SK-N-SH (cell line): ENCODE results near the gene RBX1. TPM values are rescaled to one million over a fixed set of nuclear protein-coding genes. Genes with fewer than 3 reads are reported as not detected.

ENCODE experiments used
- CTCF ChIA-PET: fragments of 300-600, 350-600 bp; formaldehyde crosslinking; extraction: SDS; loops from one replicate; lab custom pipeline; 2021; lab: Yijun Ruan, JAX
- POLR2A ChIA-PET: fragments of 350-600 bp; sonication (Branson Sonifier 250); formaldehyde crosslinking; extraction: SDS; loops from one replicate; lab custom pipeline; 2020; ENCODE audit warnings: antibody characterized with exemption, inconsistent platforms; lab: Yijun Ruan, JAX
- DNase-seq: peaks from one replicate; pipeline ENCODE4 v3.0.0; 2012
- H2AFZ ChIP-seq: fragments of 200-600 bp; sonication (generic); 2 replicates; pipeline ENCODE4 v1.8.1; 2016; ENCODE audit warnings: antibody characterized with exemption, mild to moderate bottlenecking, low read depth
- H3F3A ChIP-seq: fragments of 200-600 bp; sonication (generic); replicated peaks from 2 replicates; pipeline ENCODE3; 2016; ENCODE audit warnings: antibody characterized with exemption, mild to moderate bottlenecking; ENCODE audit not compliant: insufficient read depth
- H3K27ac ChIP-seq, 2 experiments: fragments of 200-500 bp in 1 of 2; fragments of 200-600 bp in 1 of 2; sonication (Bioruptor generic) in 1 of 2; sonication (generic), shearing (Covaris generic) in 1 of 2; 2 replicates each; pipeline versions ENCODE4 v1.5.1 to v1.6.1; 2014 to 2016; ENCODE audit warnings: low read depth in 2 of 2, inconsistent platforms in 1 of 2, low read length in 1 of 2, mild to moderate bottlenecking in 1 of 2, mixed read lengths in 1 of 2
- H3K27me3 ChIP-seq: fragments of 200-600 bp; sonication (generic), shearing (Covaris generic); 2 replicates; pipeline ENCODE4 v1.6.1; 2016; ENCODE audit warnings: mixed run types; ENCODE audit not compliant: insufficient read depth
- H3K36me3 ChIP-seq, 2 experiments: fragments of 200-500 bp in 1 of 2; fragments of 200-600 bp in 1 of 2; sonication (Bioruptor generic) in 1 of 2; sonication (generic) in 1 of 2; replicated peaks in 1 of 2; 2 replicates each; pipeline versions ENCODE3 to v1.5.1; 2014 to 2016; ENCODE audit warnings: low read length in 1 of 2, mild to moderate bottlenecking in 1 of 2; ENCODE audit not compliant: insufficient read depth in 2 of 2, control insufficient read depth in 1 of 2
- H3K4me1 ChIP-seq, 2 experiments: fragments of 200-500 bp in 1 of 2; fragments of 200-600 bp in 1 of 2; sonication (Bioruptor generic) in 1 of 2; sonication (generic), shearing (Covaris generic) in 1 of 2; 2 replicates each; pipeline versions ENCODE4 v1.5.1 to v1.6.1; 2014 to 2016; ENCODE audit warnings: low read depth in 1 of 2, low read length in 1 of 2, mixed run types in 1 of 2; ENCODE audit not compliant: insufficient read depth in 2 of 2, control insufficient read depth in 1 of 2
- H3K4me2 ChIP-seq: fragments of 200-600 bp; sonication (generic), shearing (Covaris generic); 2 replicates; pipeline ENCODE4 v1.6.1; 2017; ENCODE audit warnings: mixed run types
- H3K4me3 ChIP-seq, 2 experiments: fragments of 200-500 bp in 1 of 2; fragments of 200-600 bp in 1 of 2; sonication (Bioruptor generic) in 1 of 2; sonication (generic), shearing (Covaris generic) in 1 of 2; 2 replicates each; pipeline versions ENCODE4 v1.5.1 to v1.8.1; 2014 to 2016; ENCODE audit warnings: low read depth in 2 of 2, inconsistent platforms in 1 of 2, low read length in 1 of 2, mild to moderate bottlenecking in 1 of 2, mixed read lengths in 1 of 2, moderate library complexity in 1 of 2
- H3K79me2 ChIP-seq: fragments of 200-600 bp; sonication (generic); 2 replicates; pipeline ENCODE4 v1.8.1; 2017; ENCODE audit warnings: mild to moderate bottlenecking; ENCODE audit not compliant: insufficient read depth
- H3K9ac ChIP-seq: fragments of 200-600 bp; sonication (generic); 2 replicates; pipeline ENCODE4 v1.6.1; 2017; ENCODE audit warnings: mixed run types
- H3K9me2 ChIP-seq: fragments of 200-600 bp; sonication (generic); 2 replicates; pipeline ENCODE4 v1.6.1; 2017; ENCODE audit warnings: mixed run types
- H3K9me3 ChIP-seq: fragments of 200-600 bp; sonication (generic); 2 replicates; pipeline ENCODE4 v1.6.1; 2017; ENCODE audit warnings: mixed run types, mild to moderate bottlenecking, moderate library complexity
- H4K20me1 ChIP-seq: fragments of 200-600 bp; sonication (generic); 2 replicates; pipeline ENCODE4 v1.6.1; 2017; ENCODE audit warnings: mild to moderate bottlenecking, mixed run types; ENCODE audit not compliant: insufficient read depth
- ELF1 ChIP-seq: IDR thresholded peaks from 2 replicates; pipeline ENCODE4 v1.4.0; 2012
- EZH2phosphoT487 ChIP-seq: fragments of 200-600 bp; sonication (generic); IDR thresholded peaks from 2 replicates; pipeline ENCODE4 v1.6.1; 2017; ENCODE audit warnings: low read depth, mixed run types, mild to moderate bottlenecking, antibody characterized with exemption, moderate library complexity, borderline replicate concordance
- FOXM1 ChIP-seq: IDR thresholded peaks from 2 replicates; pipeline ENCODE4 v1.4.0; 2012; ENCODE audit warnings: low read depth, mild to moderate bottlenecking
- GABPA ChIP-seq: IDR thresholded peaks from 2 replicates; pipeline ENCODE4 v1.4.0; 2012; ENCODE audit warnings: low read depth, mild to moderate bottlenecking
- GATA2 ChIP-seq: sonication (generic); formaldehyde crosslinking; IDR thresholded peaks from 2 replicates; pipeline ENCODE4 v1.5.0; 2020; ENCODE audit warnings: mild to moderate bottlenecking, missing genetic modification reagents
- JUND ChIP-seq: IDR thresholded peaks from 2 replicates; pipeline ENCODE4 v1.4.0; 2012
- NRF1 ChIP-seq: IDR thresholded peaks from 2 replicates; pipeline ENCODE4 v1.6.1; 2012; ENCODE audit warnings: low read depth, mild to moderate bottlenecking, low read length
- POLR2AphosphoS5 ChIP-seq: IDR thresholded peaks from 2 replicates; pipeline ENCODE4 v1.6.1; 2012; ENCODE audit warnings: low read depth, low read length
- RCOR1 ChIP-seq: fragments of 150-350 bp; IDR thresholded peaks from 2 replicates; pipeline ENCODE4 v1.6.1; 2017; ENCODE audit warnings: antibody characterized with exemption, low read length
- RXRA ChIP-seq: IDR thresholded peaks from 2 replicates; pipeline ENCODE4 v1.4.0; 2012; ENCODE audit warnings: low read depth, mild to moderate bottlenecking, borderline replicate concordance
- SIN3A ChIP-seq: IDR thresholded peaks from 2 replicates; pipeline ENCODE4 v1.6.1; 2012; ENCODE audit warnings: low read depth, mild to moderate bottlenecking, low read length, moderate library complexity, borderline replicate concordance
- TAF1 ChIP-seq: IDR thresholded peaks from 2 replicates; pipeline ENCODE4 v1.6.1; 2012; ENCODE audit warnings: low read depth, mild to moderate bottlenecking, low read length, moderate library complexity, borderline replicate concordance
- TCF12 ChIP-seq: IDR thresholded peaks from 2 replicates; pipeline ENCODE4 v1.4.0; 2012
- TEAD4 ChIP-seq: IDR thresholded peaks from 2 replicates; pipeline ENCODE4 v1.4.0; 2012; ENCODE audit warnings: mild to moderate bottlenecking, borderline replicate concordance; ENCODE audit not compliant: insufficient read depth
- USF1 ChIP-seq: IDR thresholded peaks from 2 replicates; pipeline ENCODE4 v1.4.0; 2012; ENCODE audit warnings: low read depth, borderline replicate concordance
- USF2 ChIP-seq: fragments of 150-350 bp; IDR thresholded peaks from 2 replicates; pipeline ENCODE4 v1.6.1; 2017; ENCODE audit warnings: antibody characterized with exemption, low read length, low read depth, borderline replicate concordance
- YY1 ChIP-seq: IDR thresholded peaks from 2 replicates; pipeline ENCODE4 v1.4.0; 2012; ENCODE audit warnings: low read depth, mild to moderate bottlenecking
- ZBTB33 ChIP-seq: IDR thresholded peaks from 2 replicates; pipeline ENCODE4 v1.4.0; 2012; ENCODE audit warnings: low read depth, borderline replicate concordance
- WGBS: methylation state at CpG from one replicate; pipeline ENCODE4 v1.1.6; 2017; ENCODE audit warnings: low lambda C conversion rate; 5-methylcytosine and 5-hydroxymethylcytosine counted together
- polyA plus RNA-seq, 3 experiments: library from polyadenylated mRNA; depleted of rRNA; stranded (reverse); fragments of >200 nt; gene quantifications; 2 replicates each; pipeline ENCODE4 v1.2.3, GENCODE V29; 2012

The RBX1 gene
- polyA plus RNA-seq, 1 of the 3 experiments (the other 2 are of a cell fraction): 51.2 TPM

- Histone ChIP-seq H3K9ac (no peak overlapping the region), H3K9me3 (no peaks in the 10 kb centered on the region), H3K27ac (no peak overlapping the region), H3K4me2 (no peak overlapping the region), H4K20me1 (no peaks in the 10 kb centered on the region), H3K9me2 (no peaks in the 10 kb centered on the region), H3F3A (no peaks in the 10 kb centered on the region), H3K79me2 (no peaks in the 10 kb centered on the region), H3K27me3 (no peaks in the 10 kb centered on the region), H2AFZ (no peak overlapping the region), H3K4me1 (no peaks in the 10 kb centered on the region), H3K4me3 (no peak overlapping the region), H3K36me3 (no peaks in the 10 kb centered on the region)
- TF ChIP-seq USF1 (no peak), USF2 (no peak), TCF12 (no peak), RXRA (no peak), FOXM1 (no peak), YY1 (no peak), GATA2 (CRISPR knock-in tag) (no peak)
- CTCF ChIA-PET: no interaction called here
- POLR2A ChIA-PET: no interaction called here
- DNase-seq: no peak
- WGBS: 73% methylated on average over 7 of the region's 10 CpGs
Observed at GRCh38 chr22:41003066-41003465, 51.9 kb downstream of the RBX1 start.

GRCh38 chr22:41003976-41004375, 52.8 kb downstream of the RBX1 start:
- no peak overlapping the region for H3K9ac ChIP-seq
- no peaks in the 10 kb centered on the region for H3K36me3 ChIP-seq
- H3K4me2 ChIP-seq: no peak overlapping the region
- H3K79me2 ChIP-seq: no peaks in the 10 kb centered on the region
- H3F3A ChIP-seq: no peaks in the 10 kb centered on the region
- no peaks in the 10 kb centered on the region for H3K9me3 ChIP-seq
- no peaks in the 10 kb centered on the region for H3K27me3 ChIP-seq
- no peak overlapping the region for H2AFZ ChIP-seq
- TF ChIP-seq RCOR1 (no peak), POLR2AphosphoS5 (no peak), USF1 (no peak), SIN3A (no peak), ELF1 (no peak), GABPA (no peak), EZH2phosphoT487 (no peak), RXRA (no peak), TAF1 (no peak), NRF1 (no peak), ZBTB33 (no peak), TEAD4 (no peak), USF2 (no peak), JUND (no peak)
- no peaks in the 10 kb centered on the region for H4K20me1 ChIP-seq
- DNase-seq: no peak
- H3K4me3 ChIP-seq: no peak overlapping the region
- ChIA-PET CTCF (no interaction called here), POLR2A (no interaction called here)
- no peaks in the 10 kb centered on the region for H3K4me1 ChIP-seq
- 98% methylated on average over 5 of the region's 5 CpGs for WGBS
- no peak overlapping the region for H3K27ac ChIP-seq
- no peaks in the 10 kb centered on the region for H3K9me2 ChIP-seq
